KBM-7 (cell line): ENCODE results near the gene GUCY2D.
"Not testable (repeated sequence)": the region's sequence is repeated elsewhere in the genome, so short reads cannot be mapped to it uniquely, and the experiment has no call there.

Experiments used
- DNase-seq: peaks from one replicate; pipeline ENCODE4 v3.0.0-alpha.2; 2015
- in situ Hi-C: fragments of 300-500 bp; cut with MboI; formaldehyde crosslinking; loops from 2 replicates; pipeline ENCODE4 v1.14.3; 2020; ENCODE audit warnings: low sequenced_read_pairs, low pct_unique_long_range_greater_than_20kb, mixed read lengths

Gene GUCY2D

GRCh38 chr17:8059131-8059530 is 56.7 kb downstream of the GUCY2D start:
- in situ Hi-C loops, result no loop called here
- peak; percentile 47 for DNase-seq

DNA sequence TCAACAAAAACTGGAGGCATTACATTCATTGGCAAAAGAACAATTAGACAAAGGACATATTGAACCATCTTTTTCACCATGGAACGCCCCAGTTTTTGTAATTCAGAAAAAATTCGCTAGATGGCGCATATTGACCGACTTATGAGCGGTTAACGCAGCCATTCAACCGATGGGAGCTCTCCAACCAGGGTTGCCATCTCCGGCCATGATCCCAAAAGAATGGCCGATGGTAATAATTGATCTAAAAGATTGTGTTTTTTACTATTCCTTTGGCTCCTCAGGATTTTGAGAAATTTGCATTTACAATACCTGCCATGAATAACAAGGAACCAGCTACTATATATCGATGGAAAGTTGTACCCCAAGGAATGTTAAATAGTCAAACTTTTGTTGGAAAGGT is 57.9 kb downstream of the GUCY2D start:
- in situ Hi-C loops, result no loop called here
- DNase-seq, result peak; percentile 84

DNA sequence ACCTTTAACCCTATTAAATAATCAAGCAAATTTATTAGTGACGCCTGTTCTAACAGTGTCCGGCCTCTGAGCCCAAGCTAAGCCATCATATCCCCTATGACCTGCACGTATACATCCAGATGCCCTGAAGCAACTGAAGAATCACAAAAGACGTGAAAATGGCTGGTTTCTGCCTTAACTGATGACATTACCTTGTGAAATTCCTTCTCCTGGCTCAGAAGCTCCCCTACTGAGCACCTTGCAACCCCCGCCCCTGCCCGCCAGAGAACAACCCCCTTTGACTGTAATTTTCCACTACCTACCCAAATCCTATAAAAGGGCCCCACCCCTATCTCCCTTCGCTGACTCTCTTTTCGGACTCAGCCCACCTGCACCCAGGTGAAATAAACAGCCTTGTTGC is 59.4 kb downstream of the GUCY2D start:
- DNase-seq, in situ Hi-C loops: not testable (repeated sequence)

- in situ Hi-C loops, result no loop called here
- no peak for DNase-seq
Observed at GRCh38 chr17:8062435-8062806, 60.0 kb downstream of the GUCY2D start.

DNA sequence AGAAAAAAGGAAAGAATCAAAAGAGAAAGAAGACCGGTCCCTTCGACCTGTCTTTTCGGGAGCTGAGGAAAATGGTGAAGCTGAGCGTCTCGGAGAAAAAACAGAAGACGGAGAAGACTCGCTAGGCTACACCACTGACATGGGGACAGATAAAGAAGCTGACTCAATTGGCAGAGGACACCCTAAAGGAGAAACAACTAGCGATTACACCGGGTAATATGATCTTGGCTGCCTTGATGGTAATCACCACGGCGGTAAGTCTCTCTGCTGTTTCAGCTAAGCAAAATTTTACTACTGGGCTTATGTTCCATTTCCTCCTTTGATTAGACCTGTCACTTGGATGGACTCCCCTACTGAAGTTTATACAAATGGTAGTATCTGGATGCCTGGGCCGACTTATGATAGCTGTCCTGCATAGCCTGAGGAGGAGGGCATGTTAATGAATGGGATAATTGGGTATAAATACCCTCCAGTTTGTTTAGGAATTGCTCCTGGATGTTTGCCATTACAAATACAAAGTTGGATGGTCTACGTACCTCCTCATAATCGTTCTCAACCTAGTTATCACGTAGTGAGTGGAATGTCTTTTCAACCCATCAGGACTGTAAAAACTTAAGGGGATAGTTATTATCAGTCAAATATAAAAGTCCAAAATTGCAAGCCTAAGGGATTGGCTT is 60.5 kb downstream of the GUCY2D start:
- in situ Hi-C loops, result no loop called here
- DNase-seq, result no peak

GRCh38 chr17:8063761-8064534 is 61.5 kb downstream of the GUCY2D start:
- in situ Hi-C loops, result no loop called here
- no peak for DNase-seq

- in situ Hi-C loops, result no loop called here
Observed at GRCh38 chr17:8064561-8065019, 62.2 kb downstream of the GUCY2D start.

GRCh38 chr17:8066841-8067775 is 64.7 kb downstream of the GUCY2D start:
- no peak for DNase-seq
- in situ Hi-C loops, result no loop called here

More at GRCh38 chr17:8064561-8065019, 62.2 kb downstream of the GUCY2D start:
- DNase-seq, result no peak

DNA sequence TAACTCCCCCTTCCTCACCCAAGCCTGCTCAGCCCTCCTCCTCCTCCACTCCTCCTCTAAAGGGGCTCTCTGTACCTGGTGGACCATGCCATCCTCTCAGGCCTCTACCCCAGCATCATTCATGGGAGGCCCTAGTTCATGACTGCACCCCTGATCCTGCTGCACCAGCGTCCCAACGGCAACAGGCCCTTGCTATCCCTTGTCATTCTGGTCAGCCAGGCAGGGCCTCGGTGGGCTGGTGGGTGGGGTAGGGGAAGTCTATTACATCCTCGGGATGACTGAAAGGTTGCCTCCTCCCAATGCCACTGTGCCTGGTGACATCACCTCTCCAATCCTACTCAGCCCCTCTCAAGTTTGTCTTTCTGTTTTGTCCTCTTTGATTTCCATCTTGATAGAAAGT is 65.4 kb downstream of the GUCY2D start:
- no peak for DNase-seq
- in situ Hi-C loops, result no loop called here

GRCh38 chr17:8068736-8069586 is 66.5 kb downstream of the GUCY2D start:
- DNase-seq, result no peak

DNA sequence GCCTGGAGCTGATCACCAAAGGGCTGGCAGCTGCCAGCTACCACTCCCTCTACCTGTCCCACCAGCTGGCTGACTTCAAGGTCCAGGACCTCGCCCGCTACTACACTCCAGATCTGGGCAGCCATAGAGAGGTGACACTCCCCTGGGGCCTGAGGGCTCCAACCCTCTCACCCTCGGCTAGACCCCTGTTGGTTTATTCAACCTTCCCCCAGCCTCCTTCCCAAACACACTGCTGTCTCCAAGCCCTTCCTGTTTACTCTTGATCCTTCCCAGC is 67.1 kb downstream of the GUCY2D start:
- in situ Hi-C loops, result no loop called here
- DNase-seq, result no peak

More at GRCh38 chr17:8068736-8069586, 66.5 kb downstream of the GUCY2D start:
- in situ Hi-C loops, result no loop called here
